ENCODE data around the gene NEK11. TPM values are rescaled to one million over a fixed set of nuclear protein-coding genes. Genes with fewer than 3 reads are reported as not detected.
"Not testable (repeated sequence)": the region's sequence is repeated elsewhere in the genome, so short reads cannot be mapped to it uniquely, and the experiment has no call there.

NEK11 gene
- total RNA-seq, 2 experiments from 2014 or later: 3.1 to 3.8 TPM

DNA sequence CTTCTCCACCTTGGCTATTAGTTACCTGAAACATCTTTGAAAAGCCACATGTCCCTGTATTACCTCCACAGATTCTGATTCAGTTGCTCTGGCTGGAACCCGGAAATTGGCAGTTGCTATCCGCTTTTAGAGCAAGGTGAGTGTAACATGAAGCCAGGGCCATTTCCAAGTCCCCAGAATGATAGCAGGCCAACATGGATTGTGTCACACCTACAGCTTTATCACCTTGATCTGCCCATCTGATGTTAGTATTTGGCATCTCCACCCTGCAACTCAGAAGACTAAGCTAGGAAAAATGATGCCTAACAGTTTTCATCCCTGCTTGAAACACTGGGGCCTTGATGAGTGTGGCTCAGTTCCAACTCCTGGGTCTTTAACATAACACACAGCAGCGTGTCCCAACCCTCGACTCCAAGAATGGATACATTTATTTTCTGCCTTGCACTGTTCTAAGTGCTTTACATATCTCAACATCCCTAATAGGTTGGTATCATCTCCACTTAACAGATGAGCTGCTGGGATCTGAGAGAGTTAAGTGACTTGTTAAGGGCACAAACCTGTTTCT, 333.6 kb downstream of the NEK11 start:
- Mint-ChIP-seq H3K27me3 (peaks cover 21% of the 10 kb centered on the region), H3K4me1 (peaks cover 14% of the 10 kb centered on the region), H3K27ac (no peak overlapping the region), H3K36me3 (no peaks in the 10 kb centered on the region), H3K4me3 (no peak overlapping the region), H3K9me3 (no peaks in the 10 kb centered on the region)
- no peak for ATAC-seq (ENCODE audit: low read depth)
- POLR2A ChIA-PET: no interaction called here
- DNase-seq: no peak

DNA sequence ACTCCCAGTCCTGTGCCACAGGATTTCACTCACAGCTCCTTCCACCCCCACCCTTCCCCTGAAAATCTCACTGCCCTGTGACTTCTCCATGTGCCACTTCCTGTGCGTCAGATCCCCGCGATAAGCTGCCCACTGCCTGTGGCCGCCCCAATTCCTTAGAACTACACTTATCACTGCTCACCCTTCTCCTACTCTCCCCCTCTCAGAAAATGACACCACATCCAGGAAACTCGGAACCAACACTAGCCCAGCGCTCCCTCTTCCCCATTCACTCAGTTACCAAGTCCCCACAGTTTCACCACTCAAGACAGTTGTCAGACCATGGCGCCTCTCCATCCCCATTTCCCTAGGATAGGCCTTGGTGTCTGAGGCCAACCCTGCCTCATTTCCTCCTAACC, 334.4 kb downstream of the NEK11 start:
- H3K36me3 Mint-ChIP-seq, DNase-seq, H3K9me3 Mint-ChIP-seq: not testable (repeated sequence)
- POLR2A ChIA-PET: interaction anchor here (2.9 kb wide), 1 partner anchor 20 kb away, joined by 11 read pairs; the partner anchor contains the start of gene NUDT16
- Mint-ChIP-seq H3K27ac (peak overlapping the region; percentile 2), H3K4me3 (peak overlapping the region; percentile 81), H3K4me1 (peaks cover 14% of the 10 kb centered on the region), H3K27me3 (peaks cover 28% of the 10 kb centered on the region)
- ATAC-seq (ENCODE audit: low read depth): peak; percentile 25

DNA sequence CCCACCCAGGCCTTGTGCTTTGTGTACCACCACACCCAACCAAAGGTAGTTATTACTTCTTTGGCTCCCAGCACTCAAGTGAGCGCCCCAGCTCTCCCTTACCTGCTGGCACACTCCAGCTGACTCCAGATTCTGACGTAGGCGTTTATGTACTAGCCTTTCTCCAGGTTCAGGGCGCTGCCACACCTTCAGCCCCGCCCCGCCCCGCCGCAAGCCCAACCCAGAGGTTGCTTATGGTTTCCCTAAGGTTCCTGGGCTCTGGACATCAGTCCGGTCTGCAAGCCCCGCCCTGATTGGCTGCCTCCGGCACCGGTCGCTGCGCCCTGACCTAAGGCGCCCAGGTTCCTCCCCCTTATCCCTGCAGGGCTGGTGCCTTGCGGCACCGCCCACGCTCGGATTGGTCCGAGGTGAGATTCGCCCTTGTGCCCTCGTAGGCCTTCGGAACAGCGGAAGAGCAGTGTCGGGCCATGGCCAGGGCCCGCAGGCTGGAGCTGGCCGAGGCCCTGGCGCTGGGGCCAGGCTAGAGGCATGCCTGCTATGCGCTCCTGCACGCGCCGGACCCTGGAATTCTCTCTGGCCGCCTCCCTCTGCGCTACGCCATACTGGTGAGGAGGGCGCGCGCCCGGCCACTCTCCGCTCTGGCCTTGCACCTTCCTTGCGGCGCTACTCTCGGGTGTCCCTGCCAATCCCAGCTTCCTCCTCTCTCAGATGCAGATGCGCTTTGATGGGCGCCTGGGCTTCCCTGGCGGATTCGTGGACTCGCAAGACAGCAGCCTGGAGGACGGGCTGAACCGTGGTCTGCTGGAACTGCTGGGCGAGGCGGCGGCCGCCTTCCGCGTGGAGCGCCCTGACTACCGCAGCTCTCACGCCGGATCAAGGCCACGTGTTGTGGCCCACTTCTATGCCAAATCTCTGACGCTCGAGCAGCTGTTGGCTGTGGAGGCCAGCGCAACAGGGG, 335.1 kb downstream of the NEK11 start:
- POLR2A ChIA-PET: interaction anchor here (2.9 kb wide), 1 partner anchor 19 kb away, joined by 11 read pairs; the partner anchor contains the start of gene NUDT16
- peak; percentile 49 for DNase-seq
- H3K36me3 Mint-ChIP-seq: no peaks in the 10 kb centered on the region
- peaks cover 14% of the 10 kb centered on the region for H3K4me1 Mint-ChIP-seq
- ATAC-seq (ENCODE audit: low read depth): peak; percentile 74
- no peaks in the 10 kb centered on the region for H3K9me3 Mint-ChIP-seq
- peak overlapping the region; percentile 81 for H3K4me3 Mint-ChIP-seq
- peaks cover 28% of the 10 kb centered on the region for H3K27me3 Mint-ChIP-seq
- peak overlapping the region; percentile 15 for H3K27ac Mint-ChIP-seq

DNA sequence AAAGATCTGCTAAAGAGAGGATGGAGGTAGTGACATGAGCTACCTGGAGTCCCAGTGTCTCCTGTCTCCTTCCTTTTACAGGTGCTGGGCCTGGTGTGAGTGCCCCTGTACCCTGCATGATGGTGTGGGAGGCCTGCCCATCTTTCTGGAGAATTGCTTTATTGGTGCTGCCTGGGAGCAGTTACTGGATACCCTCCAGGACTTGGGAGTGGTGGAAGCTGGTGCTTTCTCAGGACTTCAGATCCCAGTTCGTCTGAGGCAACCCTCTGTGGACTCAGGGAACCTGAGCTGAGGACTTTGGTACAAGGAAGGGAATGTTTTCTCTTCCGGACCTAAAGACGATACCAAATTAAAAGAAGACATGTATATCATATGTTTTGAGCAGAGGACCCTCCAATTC, 336.6 kb downstream of the NEK11 start:
- POLR2A ChIA-PET: interaction anchor here (2.9 kb wide), 1 partner anchor 17 kb away, joined by 11 read pairs; the partner anchor contains the start of gene NUDT16

DNA sequence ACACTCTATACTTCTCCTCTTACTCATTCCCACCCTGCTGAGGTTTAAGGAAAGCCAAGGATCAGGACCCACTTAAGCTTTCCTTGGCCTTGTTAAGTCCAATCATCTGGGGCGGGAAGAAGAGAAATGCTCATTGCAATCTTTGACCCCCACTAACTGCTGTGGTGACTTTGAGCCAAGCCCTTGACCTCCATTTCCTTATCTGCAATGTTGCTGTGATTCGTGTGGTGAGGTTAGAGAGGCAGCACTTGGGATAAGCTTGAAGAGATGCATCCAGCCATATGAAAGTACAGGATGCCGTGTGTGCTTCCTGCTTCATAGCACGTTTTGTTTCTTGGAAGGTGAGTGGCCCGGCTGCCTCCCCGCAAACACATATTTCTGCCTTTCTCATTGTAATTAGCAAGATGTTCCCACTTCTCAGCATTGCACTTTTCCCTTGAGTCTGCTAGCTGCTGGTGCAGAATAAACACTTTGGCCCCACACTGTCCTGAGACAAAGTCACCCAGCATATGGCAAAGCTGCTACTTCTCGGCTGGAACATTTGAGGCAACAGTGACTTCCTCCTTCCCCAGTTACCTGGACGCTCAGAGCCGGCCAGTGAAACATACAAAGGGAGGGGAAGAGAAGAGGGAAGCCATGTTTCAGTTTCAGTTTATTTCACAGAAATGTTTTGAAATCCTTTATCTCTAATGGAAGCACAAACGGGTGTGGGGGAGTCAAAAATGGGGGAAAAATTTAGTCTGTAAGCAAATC, 344.4 kb downstream of the NEK11 start:
- peak overlapping the region; percentile 3 for H3K27ac Mint-ChIP-seq

More for the DNA sequence above, 336.6 kb downstream of the NEK11 start:
- Mint-ChIP-seq H3K27ac (no peak overlapping the region), H3K27me3 (peaks cover 28% of the 10 kb centered on the region), H3K4me3 (no peak overlapping the region), H3K36me3 (no peaks in the 10 kb centered on the region), H3K4me1 (peaks cover 14% of the 10 kb centered on the region), H3K9me3 (no peaks in the 10 kb centered on the region)
- ATAC-seq (ENCODE audit: low read depth) (no peak), DNase-seq (no peak)

DNA sequence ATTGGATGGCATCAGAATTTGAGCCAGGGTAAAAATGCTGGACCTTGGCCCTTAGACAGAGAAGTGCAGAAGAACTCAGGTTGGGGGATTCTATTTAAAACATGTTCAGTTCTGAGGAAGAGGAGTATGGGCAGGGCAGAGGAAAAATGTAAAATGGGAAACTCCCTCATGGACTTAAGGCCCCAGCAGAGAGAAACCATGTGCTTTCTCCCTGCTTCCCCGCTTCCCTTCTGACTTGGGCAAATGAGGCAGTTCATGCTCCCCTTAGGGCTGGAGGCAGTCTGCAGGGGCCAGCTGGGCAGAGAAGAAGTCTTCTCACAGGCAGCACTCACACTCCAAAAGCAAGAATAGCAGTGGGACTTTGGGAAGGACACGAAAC, 345.0 kb downstream of the NEK11 start:
- POLR2A ChIA-PET: interaction anchor here (1.3 kb wide), 1 partner anchor 345 kb away, joined by 3 read pairs; the partner anchor contains the start of genes ASTE1 and NEK11
- no peak overlapping the region for H3K4me3 Mint-ChIP-seq
- H3K36me3 Mint-ChIP-seq: peaks cover 6% of the 10 kb centered on the region
- ATAC-seq (ENCODE audit: low read depth): no peak
- DNase-seq: no peak
- H3K27ac Mint-ChIP-seq: no peak overlapping the region
- H3K4me1 Mint-ChIP-seq: peaks cover 7% of the 10 kb centered on the region
- no peaks in the 10 kb centered on the region for H3K27me3 Mint-ChIP-seq
- H3K9me3 Mint-ChIP-seq: no peaks in the 10 kb centered on the region

More for the DNA sequence above, 344.4 kb downstream of the NEK11 start:
- Mint-ChIP-seq H3K4me1 (peaks cover 7% of the 10 kb centered on the region), H3K4me3 (no peak overlapping the region), H3K9me3 (no peaks in the 10 kb centered on the region), H3K27me3 (no peaks in the 10 kb centered on the region), H3K36me3 (peaks cover 6% of the 10 kb centered on the region)
- no peak for DNase-seq
- ATAC-seq (ENCODE audit: low read depth): no peak
- POLR2A ChIA-PET: interaction anchor here (1.3 kb wide), 1 partner anchor 344 kb away, joined by 3 read pairs; the partner anchor contains the start of genes ASTE1 and NEK11

DNA sequence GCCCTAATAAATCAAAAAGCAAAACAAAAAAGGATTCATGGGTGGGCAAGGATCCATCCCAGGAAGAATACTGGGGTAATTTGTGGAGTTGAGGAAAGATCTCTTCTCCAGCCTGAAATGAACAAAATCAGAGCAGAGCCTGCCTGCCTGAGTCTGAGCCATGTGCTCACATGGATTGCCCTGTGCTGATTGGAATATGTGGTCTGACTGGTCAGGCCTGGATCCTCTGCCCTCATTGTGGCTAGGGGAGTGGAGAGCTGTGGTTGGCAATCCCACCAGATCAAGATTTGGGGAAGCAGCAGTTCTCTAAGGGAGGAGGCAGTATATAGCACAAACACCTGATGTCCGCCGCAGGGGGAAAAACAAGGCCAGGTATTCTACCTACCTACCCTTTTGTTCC, 348.1 kb downstream of the NEK11 start:
- Mint-ChIP-seq H3K27me3 (no peaks in the 10 kb centered on the region), H3K4me3 (no peak overlapping the region)

DNA sequence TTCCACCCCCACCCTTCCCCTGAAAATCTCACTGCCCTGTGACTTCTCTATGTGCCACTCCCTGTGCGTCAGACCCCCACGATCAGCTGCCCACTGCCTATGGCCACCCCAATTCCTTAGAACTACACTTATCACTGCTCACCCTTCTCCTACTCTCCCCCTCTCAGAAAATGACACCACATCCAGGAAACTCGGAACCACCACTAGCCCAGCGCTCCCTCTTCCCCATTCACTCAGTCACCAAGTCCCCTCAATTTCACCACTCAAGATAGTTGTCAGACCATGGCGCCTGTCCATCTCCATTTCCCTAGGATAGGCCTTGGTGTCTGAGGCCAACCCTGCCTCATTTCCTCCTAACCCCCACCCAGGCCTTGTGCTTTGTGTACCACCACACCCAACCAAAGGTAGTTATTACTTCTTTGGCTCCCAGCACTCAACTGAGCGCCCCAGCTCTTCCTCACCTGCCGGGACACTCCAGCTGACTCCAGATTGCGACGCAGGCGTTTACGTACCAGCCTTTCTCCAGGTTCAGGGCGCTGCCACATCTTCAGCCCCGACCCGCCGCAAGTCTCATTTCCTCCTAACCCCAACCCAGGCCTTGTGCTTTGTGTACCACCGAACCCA, 354.3 kb downstream of the NEK11 start:
- POLR2A ChIA-PET: interaction anchor here (1.7 to 2.5 kb wide), 5 partner anchors 19 to 339 kb away, joined by 3 to 11 read pairs (median 9); no protein-coding TSS in a partner anchor
- ATAC-seq (ENCODE audit: low read depth); H3K9me3 Mint-ChIP-seq; H3K4me1 Mint-ChIP-seq; DNase-seq; H3K27me3 Mint-ChIP-seq: not testable (repeated sequence)
- peak overlapping the region; percentile 97 for H3K27ac Mint-ChIP-seq
- peak overlapping the region; percentile 93 for H3K4me3 Mint-ChIP-seq
- peaks cover 16% of the 10 kb centered on the region for H3K36me3 Mint-ChIP-seq

More for the DNA sequence above, 348.1 kb downstream of the NEK11 start:
- Mint-ChIP-seq H3K9me3 (no peaks in the 10 kb centered on the region), H3K4me1 (peaks cover 8% of the 10 kb centered on the region), H3K27ac (no peak overlapping the region), H3K36me3 (peaks cover 7% of the 10 kb centered on the region)
- DNase-seq (no peak), ATAC-seq (ENCODE audit: low read depth) (no peak)
- POLR2A ChIA-PET: no interaction called here

DNA sequence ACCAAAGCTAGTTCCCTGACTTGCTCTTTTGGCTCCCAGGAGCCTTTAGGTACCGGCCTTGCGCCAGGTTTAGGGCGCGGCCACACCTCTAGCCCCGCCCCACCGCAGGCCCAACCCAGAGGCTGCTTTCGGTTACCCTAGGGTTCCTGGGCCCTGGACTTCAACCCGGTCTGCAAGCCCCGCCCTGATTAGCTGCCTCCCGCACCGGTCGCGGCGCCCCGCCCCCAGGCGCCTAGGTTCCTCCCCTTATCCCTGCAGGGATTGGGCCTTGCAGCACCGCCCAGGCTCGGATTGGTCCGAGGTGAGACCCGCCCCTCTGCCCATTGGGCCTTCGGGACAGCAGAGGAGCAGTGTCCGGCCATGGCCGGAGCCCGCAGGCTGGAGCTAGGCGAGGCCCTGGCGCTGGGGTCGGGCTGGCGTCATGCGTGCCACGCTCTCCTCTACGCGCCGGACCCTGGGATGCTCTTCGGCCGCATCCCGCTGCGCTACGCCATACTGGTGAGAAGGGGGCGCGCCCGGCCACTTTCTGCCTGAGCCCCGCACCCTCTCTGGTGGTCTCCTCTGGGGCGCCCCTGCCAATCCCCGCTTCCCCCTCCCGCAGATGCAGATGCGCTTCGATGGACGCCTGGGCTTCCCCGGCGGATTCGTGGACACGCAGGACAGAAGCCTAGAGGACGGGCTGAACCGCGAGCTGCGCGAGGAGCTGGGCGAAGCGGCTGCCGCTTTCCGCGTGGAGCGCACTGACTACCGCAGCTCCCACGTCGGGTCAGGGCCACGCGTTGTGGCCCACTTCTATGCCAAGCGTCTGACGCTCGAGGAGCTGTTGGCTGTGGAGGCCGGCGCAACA, 355.0 kb downstream of the NEK11 start, which contains the start of gene NUDT16:
Gene NUDT16, plus strand, starts transcription at position 330 of the 847 bp plus-strand sequence. Its CDS starts 31 bp downstream, at position 361.
- H3K4me1 Mint-ChIP-seq: peaks cover 15% of the 10 kb centered on the region
- POLR2A ChIA-PET: interaction anchor here (1.0 to 2.5 kb wide), 6 partner anchors 19 to 340 kb away, joined by 3 to 11 read pairs (median 8); no protein-coding TSS in a partner anchor
- H3K4me3 Mint-ChIP-seq: peak within 1 kb of the TSS; percentile 93
- H3K27ac Mint-ChIP-seq: peak within 1 kb of the TSS; percentile 97
- H3K27me3 Mint-ChIP-seq: no peaks in the 10 kb centered on the region
- DNase-seq (peak; percentile 97), ATAC-seq (ENCODE audit: low read depth) (peak; percentile 99)
- peaks cover 16% of the 10 kb centered on the region for H3K36me3 Mint-ChIP-seq
- H3K9me3 Mint-ChIP-seq: no peaks in the 10 kb centered on the region

DNA sequence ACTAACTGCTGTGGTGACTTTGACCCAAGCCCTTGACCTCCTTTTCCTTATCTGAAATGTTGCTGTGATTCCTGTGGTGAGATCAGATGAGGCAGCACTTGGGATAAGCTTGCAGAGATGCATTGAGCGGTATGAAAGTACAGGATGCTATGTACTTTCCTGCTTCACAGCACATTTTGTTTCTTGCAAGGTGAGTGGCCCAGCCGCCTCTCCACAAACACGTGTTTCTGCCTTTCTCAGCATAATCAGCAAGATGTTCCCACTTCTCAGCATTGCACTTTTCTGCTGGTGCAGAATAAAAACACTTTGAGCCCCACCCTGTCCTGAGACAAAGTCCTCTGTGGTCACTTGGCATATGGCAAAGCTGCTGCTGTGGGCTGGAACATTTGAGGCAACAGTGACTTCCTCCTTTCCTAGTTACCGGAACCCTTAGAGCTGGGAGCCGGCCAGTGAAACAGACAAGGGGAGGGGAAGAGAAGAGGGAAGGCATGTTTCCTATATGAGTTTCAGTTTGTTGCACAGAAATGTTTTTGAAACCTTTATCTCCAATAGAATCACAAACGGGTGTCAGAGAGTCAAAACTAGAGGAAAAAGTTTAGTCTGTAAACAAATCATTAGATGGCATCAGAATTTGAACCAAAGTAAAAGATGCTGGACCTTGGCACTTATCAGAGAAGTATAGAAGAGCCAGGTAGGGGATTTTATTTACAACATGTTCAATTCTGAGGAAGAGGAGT, 359.9 kb downstream of the NEK11 start:
- Mint-ChIP-seq H3K4me3 (no peak overlapping the region), H3K9me3 (no peaks in the 10 kb centered on the region), H3K27me3 (no peaks in the 10 kb centered on the region), H3K4me1 (peaks cover 16% of the 10 kb centered on the region), H3K27ac (no peak overlapping the region), H3K36me3 (peaks cover 15% of the 10 kb centered on the region)
- no peak for DNase-seq
- no peak for ATAC-seq (ENCODE audit: low read depth)
- POLR2A ChIA-PET: no interaction called here

DNA sequence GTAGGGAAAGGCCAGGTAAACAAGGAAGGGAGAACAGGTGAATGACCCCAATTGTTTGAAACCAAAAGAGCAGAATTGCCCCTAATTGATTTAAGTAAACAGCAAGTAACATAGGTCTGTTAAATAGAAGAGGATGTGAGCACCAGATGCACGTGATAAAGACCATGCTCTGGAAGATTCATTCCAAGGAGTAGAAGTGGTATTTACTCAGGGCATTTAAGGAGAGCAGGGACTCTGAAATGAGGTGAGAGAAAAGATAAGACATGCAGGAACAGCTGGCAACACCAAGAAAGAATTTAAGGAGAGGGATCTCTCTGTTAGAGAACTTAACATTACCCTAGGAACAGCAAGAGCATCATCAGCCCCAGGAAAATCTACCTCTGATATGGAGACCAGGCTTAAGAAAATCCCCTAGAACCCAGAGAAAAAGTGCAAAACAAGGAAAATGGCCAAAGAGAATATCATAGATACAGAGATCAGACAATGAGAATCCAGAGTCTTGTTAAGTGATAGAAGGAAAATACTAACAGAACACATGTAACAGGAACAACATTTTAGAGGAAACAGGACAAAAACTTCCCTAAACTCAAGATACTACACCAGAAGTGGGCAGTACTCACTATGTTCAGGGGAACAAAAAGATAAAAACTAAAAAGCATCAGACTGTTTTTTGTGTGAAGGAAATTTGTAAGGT, 361.3 kb downstream of the NEK11 start:
- Mint-ChIP-seq H3K27ac (no peak overlapping the region), H3K4me1 (peaks cover 11% of the 10 kb centered on the region), H3K27me3 (peaks cover 2% of the 10 kb centered on the region), H3K4me3 (no peak overlapping the region), H3K36me3 (peaks cover 15% of the 10 kb centered on the region), H3K9me3 (no peaks in the 10 kb centered on the region)
- POLR2A ChIA-PET: no interaction called here
- ATAC-seq (ENCODE audit: low read depth) (no peak), DNase-seq (no peak)
